CD4-positive, alpha-beta T cell treated with Interleukin-21 for 1 hour (primary cell): ENCODE data around the gene TUBE1.

Experiments used
- DNase-seq: peaks from one replicate; pipeline ENCODE4 v3.0.0-alpha.2; 2020

Gene TUBE1

GRCh38 chr6:112032728-112033127, 54.6 kb downstream of the TUBE1 start:
- DNase-seq = no peak

DNA sequence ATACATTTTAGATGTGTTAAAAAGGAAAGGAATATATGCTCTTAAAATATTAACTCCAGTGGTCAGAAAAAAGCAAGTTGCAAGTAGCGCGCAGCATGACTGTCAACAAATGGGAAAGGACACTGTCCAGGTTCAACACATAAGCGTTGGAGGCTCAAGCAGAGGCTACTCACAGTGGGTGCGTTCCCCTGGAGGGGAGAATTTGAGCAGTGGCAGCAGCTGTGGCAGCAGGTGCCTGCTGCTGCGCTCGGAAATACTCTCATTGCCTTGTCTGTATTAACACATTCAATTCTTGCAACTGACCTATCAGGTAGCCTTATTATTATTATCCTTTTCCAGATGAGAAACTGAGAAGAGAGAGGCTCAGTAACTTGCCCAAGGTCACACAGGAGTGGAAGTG, 55.3 kb downstream of the TUBE1 start:
- no peak for DNase-seq

GRCh38 chr6:112030961-112031660, 56.2 kb downstream of the TUBE1 start:
- no peak for DNase-seq

DNA sequence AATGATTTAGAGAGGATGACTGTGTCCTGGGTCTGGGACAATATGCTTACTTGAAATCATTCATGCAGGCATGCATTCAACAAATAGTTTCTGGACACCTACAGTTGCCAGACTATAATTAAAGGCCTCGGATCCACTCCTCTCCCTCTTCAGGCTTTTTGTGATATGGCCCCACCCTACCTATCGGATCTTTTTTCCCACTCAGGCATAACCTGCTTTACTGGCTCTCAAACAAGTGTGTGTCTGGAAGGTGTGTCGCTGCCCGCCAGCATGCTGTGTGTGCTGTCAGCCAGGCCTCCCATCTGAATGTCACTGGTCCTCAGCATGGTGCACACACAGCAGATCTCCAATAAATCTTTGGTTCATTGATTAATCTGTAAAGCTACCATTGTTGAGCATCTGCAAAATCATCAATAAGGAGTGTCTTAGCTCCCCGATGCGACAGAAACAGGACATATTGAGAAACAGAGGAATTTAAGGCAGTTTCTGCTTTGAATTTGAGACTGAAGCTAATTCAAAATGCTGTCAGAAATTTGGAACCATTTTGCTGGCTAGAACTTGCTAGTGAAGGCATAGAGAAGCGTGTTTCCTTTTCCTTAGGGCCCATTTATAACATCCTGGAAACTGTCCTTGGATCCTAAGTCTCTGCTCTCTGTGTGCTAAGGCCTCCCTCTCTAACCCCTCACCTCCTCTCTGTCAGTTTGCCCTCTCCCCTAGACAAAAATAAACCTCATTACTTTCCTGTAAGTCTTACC, 56.9 kb downstream of the TUBE1 start:
- DNase-seq = no peak

GRCh38 chr6:112029045-112029822, 58.0 kb downstream of the TUBE1 start:
- DNase-seq = peak; percentile 66

DNA sequence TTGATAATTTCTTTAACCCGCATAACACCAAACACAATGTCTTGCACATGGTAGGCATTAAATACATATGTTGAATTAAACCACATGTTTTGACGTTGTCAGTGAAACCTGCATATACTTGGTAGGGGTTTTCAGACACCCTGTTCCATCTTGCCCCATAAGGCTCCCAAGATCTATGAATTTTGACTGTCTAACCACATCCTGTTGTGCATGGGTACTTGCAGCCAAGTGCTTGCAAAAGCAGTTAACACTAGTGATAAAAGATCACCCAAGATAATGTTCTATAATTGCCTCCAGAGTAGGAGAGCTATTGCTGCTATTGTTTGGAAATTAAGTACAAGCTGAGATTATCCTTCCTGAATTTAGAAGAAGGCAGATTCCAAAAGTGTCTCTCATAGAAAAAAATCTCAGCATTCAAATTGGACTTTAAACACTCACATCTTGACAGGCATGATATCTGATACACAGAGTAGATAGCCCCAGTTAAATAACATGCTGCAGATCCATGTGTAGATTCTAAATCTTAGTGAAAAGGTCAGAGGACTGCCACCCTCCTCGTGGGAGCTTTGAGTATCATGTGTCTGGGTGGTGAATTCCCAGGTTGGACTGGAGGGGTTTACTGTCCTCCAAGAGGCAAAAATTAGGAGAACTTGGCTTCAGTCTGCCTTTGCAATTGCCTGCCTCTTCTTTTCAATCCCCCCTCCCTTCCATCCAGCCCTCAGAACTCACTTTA, 59.2 kb downstream of the TUBE1 start:
- DNase-seq = peak; percentile 82

- no peak for DNase-seq
Measured at GRCh38 chr6:112026933-112027332, 60.3 kb downstream of the TUBE1 start.

DNA sequence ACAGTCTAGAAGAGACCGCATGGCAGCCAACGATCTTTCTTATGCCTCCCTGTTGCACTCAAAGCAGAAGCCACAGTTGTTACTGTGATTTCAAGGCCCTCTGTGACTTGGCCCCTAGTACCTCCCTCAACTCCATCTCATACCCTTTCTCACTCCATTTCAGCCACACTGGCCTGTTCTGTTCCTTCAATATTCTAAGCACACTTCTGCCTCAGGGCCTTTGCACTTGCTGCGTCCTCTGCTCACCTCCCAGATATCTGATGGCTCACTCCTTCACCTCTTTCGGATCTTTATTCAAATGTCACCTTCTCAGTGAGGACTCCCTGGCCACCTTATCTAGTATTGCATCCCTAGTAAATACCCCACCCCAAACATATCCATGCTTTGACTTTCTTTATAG, 62.8 kb downstream of the TUBE1 start:
- no peak for DNase-seq

DNA sequence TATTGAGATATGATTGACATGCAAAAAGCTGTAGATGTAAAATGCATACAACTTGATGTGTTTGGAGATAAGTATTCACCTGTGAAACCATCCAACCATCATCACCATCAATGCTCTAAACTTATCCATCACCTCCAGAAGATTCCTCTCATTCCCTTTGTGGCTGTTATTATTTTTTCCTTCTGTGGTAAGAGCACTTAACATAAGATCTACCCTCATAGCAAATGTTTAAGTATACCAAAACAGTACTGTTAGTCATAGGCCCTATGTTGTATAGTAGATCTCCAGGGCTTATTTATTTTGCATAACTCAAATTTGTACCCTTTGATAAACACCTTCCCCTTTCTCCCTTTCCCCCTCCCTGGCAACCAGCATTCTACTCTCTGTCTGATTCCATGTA, 64.5 kb downstream of the TUBE1 start:
- no peak for DNase-seq

GRCh38 chr6:112021691-112022310, 65.5 kb downstream of the TUBE1 start:
- DNase-seq = no peak
